Lower leg skin (tissue), 4 donors: ENCODE measurements around the gene TMEM144. TPM values are rescaled to one million over a fixed set of nuclear protein-coding genes. Genes with fewer than 3 reads are reported as not detected.

Source experiments
- DNase-seq, 2 donors: peaks; one replicate each; pipeline ENCODE4 v3.0.0-alpha.2; 2019; ENCODE audit warnings: low spot score in 2 of 2
- H3K4me3 ChIP-seq: fragments of 200-600 bp; sonication (generic); 2 replicates; pipeline ENCODE4 v1.5.1; 2017; ENCODE audit warnings: mild to moderate bottlenecking, low read depth; ENCODE audit not compliant: poor library complexity, severe bottlenecking
- POLR2A ChIP-seq, 2 donors: fragments of 450-650 bp; IDR thresholded peaks; one replicate each; pipeline ENCODE4 v1.6.1; 2016 to 2017; ENCODE audit warnings: antibody characterized with exemption in 2 of 2, mild to moderate bottlenecking in 1 of 2, moderate library complexity in 1 of 2
- WGBS, 2 donors: methylation state at CpG; one replicate each; pipeline ENCODE4 v1.1.5; 2018; 5-methylcytosine and 5-hydroxymethylcytosine counted together
- intact Hi-C: fragments of 100-400 bp; cut with DNase I; formaldehyde crosslinking; loops from one replicate; pipeline ENCODE4 v1.15.0; 2023; ENCODE audit warnings: low total_unique reads
- total RNA-seq, 4 donors: library from RNA; depleted of rRNA; stranded (reverse); fragments of >200 nt; gene quantifications; one replicate each; pipeline ENCODE4 v1.1.0, GENCODE V29; 2016
- TF ChIP-seq, protein P1 (sequence below), 3 donors: fragments of 450-650 bp; IDR thresholded peaks; one replicate each; pipeline ENCODE4 v1.5.1; 2016; ENCODE audit warnings: antibody characterized with exemption in 3 of 3, mild to moderate bottlenecking in 3 of 3, moderate library complexity in 2 of 3

Gene TMEM144
- total RNA-seq: 1 to 10 TPM; 3.9 to 5.3 (median 4.6) TPM

DNA sequence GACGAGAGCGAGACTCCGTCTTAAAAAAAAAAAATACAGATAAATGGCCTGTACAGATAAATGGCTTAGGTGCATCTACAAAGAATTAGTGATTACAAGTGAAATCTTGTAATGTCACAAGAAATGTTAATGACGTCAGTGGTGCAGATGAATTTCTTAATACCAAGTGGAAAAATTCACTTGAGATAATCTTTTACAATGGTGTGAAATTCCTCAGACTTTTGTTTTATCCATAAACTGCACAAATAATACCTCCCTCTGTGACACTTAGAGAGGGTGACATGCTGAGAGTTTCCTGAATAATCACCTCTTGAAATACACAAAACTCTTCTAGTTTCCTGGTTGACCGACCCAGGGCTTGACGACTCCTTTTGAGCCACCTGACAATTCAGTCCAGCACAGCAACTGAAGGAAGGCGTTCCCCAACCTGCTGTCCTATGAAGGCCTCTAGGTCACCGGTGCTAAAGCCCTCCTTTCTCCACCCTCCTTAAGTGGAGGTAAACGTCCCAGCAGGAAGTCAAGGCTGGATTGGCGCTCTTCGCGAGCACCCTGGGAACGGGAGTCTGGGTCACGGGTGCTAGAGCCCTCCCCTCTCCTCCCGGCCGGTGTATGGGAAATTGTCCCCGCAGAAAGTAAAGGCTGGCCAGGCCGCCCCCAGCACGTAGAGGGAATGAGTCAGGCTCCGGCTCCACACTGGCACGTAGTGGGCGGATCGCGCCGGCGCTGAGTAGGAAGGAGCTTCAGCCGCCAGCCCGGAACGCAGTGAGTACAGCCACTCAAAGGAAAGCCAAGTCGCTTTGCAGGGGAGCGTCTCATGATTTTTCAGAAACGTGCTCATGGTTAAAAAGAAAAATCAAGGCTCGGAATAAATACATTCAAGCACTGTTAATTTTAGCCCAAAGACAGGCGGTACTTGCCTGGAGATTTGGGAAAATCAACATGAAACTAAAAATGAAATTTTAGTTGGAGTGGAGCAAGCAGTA lies at the start of gene TMEM144:
TMEM144 (plus strand) TSS at position 662 of the 983 bp plus-strand sequence. CDS start 2,182 bp downstream, outside the sequence.
- peak within 1 kb of the TSS; percentile 24 for H3K4me3 ChIP-seq
- TF ChIP-seq, protein P1, sequence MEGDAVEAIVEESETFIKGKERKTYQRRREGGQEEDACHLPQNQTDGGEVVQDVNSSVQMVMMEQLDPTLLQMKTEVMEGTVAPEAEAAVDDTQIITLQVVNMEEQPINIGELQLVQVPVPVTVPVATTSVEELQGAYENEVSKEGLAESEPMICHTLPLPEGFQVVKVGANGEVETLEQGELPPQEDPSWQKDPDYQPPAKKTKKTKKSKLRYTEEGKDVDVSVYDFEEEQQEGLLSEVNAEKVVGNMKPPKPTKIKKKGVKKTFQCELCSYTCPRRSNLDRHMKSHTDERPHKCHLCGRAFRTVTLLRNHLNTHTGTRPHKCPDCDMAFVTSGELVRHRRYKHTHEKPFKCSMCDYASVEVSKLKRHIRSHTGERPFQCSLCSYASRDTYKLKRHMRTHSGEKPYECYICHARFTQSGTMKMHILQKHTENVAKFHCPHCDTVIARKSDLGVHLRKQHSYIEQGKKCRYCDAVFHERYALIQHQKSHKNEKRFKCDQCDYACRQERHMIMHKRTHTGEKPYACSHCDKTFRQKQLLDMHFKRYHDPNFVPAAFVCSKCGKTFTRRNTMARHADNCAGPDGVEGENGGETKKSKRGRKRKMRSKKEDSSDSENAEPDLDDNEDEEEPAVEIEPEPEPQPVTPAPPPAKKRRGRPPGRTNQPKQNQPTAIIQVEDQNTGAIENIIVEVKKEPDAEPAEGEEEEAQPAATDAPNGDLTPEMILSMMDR (IDR thresholded peaks at IDR 0.05): no peak
- TF ChIP-seq POLR2A (IDR thresholded peaks at IDR 0.05): no peak
- 11 to 12% methylated on average over 30 to 34 of the region's 34 CpGs for WGBS, 2 donors
- peak; percentile 89 to 98 for DNase-seq
- intact Hi-C loops: no loop called here

DNA sequence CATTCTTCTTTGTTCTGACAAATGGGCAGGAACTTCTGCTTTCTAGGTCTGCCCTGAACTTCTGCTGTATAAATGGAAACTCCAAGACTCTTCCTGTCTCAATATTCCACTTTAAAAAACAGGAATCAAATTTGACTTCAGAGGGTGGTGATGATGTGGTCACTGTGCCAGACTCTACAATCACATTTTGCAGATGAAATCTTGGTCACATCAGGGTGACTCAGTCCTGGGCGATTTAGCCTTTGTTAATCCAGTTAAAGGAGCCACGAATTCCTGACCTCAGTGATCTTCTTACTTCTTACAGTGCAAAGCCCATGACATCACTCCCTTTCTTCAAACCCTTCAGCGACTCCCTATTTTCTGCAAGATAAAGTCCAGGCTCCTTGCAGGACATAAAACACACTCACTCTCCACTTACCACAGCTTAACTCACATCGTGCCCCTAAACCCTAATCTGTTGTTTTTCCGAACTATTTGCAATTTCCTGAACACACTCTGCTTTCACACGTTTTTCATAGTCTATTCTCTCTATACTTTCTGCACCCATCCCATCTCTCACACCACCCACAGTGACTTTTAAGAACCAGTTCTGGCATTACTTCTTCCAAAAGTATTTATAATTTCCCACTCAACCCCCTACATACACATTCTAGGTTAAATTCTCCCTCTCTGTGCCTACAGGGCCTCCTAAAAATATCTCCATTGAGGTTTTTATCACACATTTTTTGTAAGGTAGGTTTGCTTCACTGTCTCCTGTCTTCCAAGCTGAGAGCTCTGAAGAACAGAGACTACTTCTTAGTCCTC lies 48.5 kb upstream of the TMEM144 start:
- H3K4me3 ChIP-seq: no peak overlapping the region

DNA sequence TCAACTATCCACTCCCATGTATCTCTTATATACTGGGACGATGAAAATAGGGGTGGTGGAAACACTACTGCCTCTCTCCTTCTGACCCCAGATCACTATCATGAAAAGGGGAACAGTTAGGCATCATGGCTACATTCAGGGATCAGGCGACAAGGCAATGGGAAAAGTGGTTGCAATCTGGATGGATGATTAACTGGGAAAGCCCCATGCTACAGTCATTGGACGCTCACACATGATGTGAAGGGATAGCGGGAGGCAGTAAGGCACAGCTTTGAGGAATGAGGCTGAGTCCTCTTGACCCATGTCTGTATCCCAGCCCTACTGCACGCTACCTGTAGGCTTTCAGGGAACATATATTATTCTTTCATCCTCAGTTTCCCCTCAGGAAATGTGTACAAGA lies 47.7 kb upstream of the TMEM144 start:
- H3K4me3 ChIP-seq: no peak overlapping the region
- WGBS, 2 donors: 86 to 89% methylated on average over 5 of the region's 5 CpGs
- TF ChIP-seq, protein P1 (IDR thresholded peaks at IDR 0.05): no peak
- TF ChIP-seq POLR2A (IDR thresholded peaks at IDR 0.05): no peak
- intact Hi-C loops: no loop called here
- no peak for DNase-seq

More for the DNA sequence above, 48.5 kb upstream of the TMEM144 start:
- WGBS, 2 donors: 38% methylated on average over 6 of the region's 6 CpGs
- intact Hi-C loops: no loop called here
- DNase-seq: peak in 1 of 2 donors; percentile 72
- TF ChIP-seq POLR2A (IDR thresholded peaks at IDR 0.05): no peak
- TF ChIP-seq, protein P1 (IDR thresholded peaks at IDR 0.05): no peak

DNA sequence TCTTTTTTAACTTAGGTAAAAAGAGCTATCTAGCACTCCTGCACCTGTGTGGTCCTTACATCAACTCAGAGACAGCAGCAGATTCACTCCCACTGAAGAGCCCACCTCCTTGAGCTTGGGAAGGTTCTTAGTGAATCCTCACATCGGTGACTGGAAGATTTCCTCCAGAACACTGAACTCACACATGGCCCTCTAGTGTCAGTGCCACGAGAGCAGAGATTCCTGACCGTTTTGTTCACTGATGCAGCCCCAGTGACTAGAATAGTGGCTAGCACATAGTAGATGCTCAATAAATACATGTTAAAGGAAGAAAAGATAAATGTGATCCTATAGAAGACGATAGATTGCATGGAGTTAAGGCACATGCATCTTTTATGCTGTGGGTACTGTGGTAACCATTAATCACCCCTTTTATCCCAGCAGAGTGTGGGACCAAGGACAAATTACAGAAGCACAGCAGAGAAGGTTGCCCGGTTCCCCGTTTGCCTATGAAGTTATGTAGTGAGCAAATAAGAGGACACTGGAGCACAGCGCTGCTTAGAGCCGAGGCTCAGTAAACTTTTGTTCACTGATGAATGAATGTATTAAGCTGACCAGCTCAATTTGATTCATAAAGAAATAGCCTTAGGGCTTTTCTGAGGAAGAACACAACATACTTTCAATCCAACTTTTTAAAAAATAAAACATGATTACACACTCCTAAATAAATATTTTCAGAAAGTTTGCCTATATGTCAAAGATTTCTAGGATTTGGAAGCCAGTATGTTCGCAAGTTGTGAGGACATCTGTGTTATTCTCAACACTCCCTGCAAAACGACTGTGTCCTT lies 46.1 kb upstream of the TMEM144 start:
- TF ChIP-seq, protein P1 (IDR thresholded peaks at IDR 0.05): no peak
- no peak for TF ChIP-seq POLR2A (IDR thresholded peaks at IDR 0.05)
- H3K4me3 ChIP-seq: no peak overlapping the region
- intact Hi-C loops: no loop called here
- DNase-seq: no peak
- 58 to 62% methylated on average over 10 of the region's 10 CpGs for WGBS, 2 donors

DNA sequence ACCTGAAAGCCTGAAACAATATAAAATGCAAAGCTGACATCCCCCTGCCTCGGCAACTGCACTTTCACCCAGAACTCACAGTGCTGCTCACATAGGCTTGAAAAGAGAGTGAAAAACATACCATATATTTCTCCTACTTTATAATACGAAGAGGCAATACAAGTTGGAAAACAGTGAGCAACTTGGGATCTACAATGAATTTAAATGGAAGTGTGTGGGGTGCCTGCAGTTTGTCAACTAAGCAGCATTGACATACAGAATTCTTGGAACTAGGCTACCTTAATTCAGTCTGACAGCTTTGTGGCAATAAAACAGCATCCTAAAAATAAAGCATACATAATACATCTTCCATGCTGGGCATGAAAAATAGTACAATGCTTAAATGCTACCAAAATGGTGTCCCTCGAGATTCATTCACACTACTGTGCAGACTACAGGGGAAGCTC lies 45.5 kb upstream of the TMEM144 start:
- H3K4me3 ChIP-seq: no peak overlapping the region
- 58 to 69% methylated on average over 3 of the region's 3 CpGs for WGBS, 2 donors
- intact Hi-C loops: no loop called here
- TF ChIP-seq POLR2A (IDR thresholded peaks at IDR 0.05): no peak
- TF ChIP-seq, protein P1 (IDR thresholded peaks at IDR 0.05): no peak
- no peak for DNase-seq
